Type B pancreatic cell (in vitro differentiated cells): ENCODE data around the gene KIF26B. TPM values are rescaled to one million over a fixed set of nuclear protein-coding genes. Genes with fewer than 3 reads are reported as not detected.

Source experiments
- DNase-seq: peaks from one replicate; pipeline ENCODE4 v3.0.0; 2021; ENCODE audit warnings: mixed read lengths; ENCODE audit not compliant: unreplicated experiment; ENCODE audit errors: extremely low spot score
- H3K27ac Mint-ChIP-seq: 2 replicates; pipeline ENCODE4 v1.8.0; 2021; ENCODE audit warnings: mild to moderate bottlenecking, mixed read lengths
- H3K27me3 Mint-ChIP-seq: 2 replicates; pipeline ENCODE4 v1.8.0; 2021; ENCODE audit warnings: mixed read lengths
- H3K36me3 Mint-ChIP-seq: 2 replicates; pipeline ENCODE4 v1.8.0; 2021; ENCODE audit warnings: mixed read lengths
- H3K4me1 Mint-ChIP-seq: one replicate; pipeline ENCODE4 v1.8.0; 2021; ENCODE audit warnings: mixed read lengths; ENCODE audit not compliant: unreplicated experiment
- H3K4me3 Mint-ChIP-seq: 2 replicates; pipeline ENCODE4 v1.8.0; 2021; ENCODE audit warnings: mild to moderate bottlenecking, mixed read lengths
- H3K9me3 Mint-ChIP-seq: 2 replicates; pipeline ENCODE4 v1.8.0; 2021; ENCODE audit warnings: mixed read lengths
- total RNA-seq: library from RNA; stranded (reverse); gene quantifications from 2 replicates; pipeline ENCODE4 v1.2.1, GENCODE V29; 2021; ENCODE audit warnings: low replicate concordance
- TF ChIP-seq, protein P1 (sequence below): fragments of 200-600 bp; sonication (generic); conservative IDR thresholded peaks from 2 replicates; pipeline ENCODE4 v1.5.0; 2021; ENCODE audit warnings: antibody characterized with exemption, mild to moderate bottlenecking

KIF26B gene
- total RNA-seq, 1 donor from 2014 or later, result 22.1 TPM

DNA sequence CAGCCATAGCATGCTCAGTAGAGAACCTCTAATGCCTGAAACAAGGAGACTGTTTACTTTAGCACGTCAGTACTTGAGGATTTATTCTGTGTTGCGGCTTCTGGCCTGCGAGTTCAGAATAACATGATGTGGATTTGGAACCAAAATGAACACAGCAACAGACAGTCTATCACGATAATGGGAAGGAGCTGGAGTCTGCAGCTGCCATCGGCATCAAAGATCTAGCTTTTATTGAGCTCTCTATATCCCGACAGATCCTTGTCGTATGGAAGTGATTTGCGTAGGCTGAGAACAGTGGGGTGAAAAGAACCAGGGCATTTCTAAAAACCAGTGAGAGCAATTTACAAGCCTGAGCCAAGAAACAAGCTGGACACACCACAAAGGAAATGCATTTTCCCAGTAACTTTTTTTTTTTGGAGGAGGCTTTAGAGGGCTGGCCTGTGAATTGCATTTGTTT lies 294.2 kb downstream of the KIF26B start:
- Mint-ChIP-seq H3K9me3 (no peaks in the 10 kb centered on the region), H3K4me1 (peaks cover 22% of the 10 kb centered on the region), H3K36me3 (peaks cover 4% of the 10 kb centered on the region), H3K27ac (no peak overlapping the region), H3K4me3 (no peak overlapping the region), H3K27me3 (peaks cover 3% of the 10 kb centered on the region)
- TF ChIP-seq, protein P1, sequence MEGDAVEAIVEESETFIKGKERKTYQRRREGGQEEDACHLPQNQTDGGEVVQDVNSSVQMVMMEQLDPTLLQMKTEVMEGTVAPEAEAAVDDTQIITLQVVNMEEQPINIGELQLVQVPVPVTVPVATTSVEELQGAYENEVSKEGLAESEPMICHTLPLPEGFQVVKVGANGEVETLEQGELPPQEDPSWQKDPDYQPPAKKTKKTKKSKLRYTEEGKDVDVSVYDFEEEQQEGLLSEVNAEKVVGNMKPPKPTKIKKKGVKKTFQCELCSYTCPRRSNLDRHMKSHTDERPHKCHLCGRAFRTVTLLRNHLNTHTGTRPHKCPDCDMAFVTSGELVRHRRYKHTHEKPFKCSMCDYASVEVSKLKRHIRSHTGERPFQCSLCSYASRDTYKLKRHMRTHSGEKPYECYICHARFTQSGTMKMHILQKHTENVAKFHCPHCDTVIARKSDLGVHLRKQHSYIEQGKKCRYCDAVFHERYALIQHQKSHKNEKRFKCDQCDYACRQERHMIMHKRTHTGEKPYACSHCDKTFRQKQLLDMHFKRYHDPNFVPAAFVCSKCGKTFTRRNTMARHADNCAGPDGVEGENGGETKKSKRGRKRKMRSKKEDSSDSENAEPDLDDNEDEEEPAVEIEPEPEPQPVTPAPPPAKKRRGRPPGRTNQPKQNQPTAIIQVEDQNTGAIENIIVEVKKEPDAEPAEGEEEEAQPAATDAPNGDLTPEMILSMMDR, result no peak
- DNase-seq, result no peak

DNA sequence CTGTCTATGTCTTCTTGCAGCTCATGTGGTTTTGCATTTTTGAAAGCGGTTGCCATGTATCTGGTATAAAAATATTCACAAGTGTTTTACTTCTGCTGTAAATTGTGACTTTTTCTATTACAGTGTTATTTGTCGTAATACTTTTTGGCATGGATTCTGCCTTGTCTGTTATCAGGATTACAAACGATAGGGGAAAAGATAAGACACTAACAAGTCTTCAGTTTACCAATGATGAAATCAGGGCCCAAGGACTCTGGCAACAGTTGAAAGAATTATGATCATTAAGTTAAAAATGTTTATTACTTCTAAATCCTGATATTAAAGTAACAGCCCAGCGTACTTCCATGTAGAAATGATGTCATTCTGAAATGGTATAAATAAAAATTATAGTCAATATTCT lies 298.8 kb downstream of the KIF26B start:
- TF ChIP-seq, protein P1, result no peak
- no peaks in the 10 kb centered on the region for H3K27me3 Mint-ChIP-seq
- no peaks in the 10 kb centered on the region for H3K9me3 Mint-ChIP-seq
- no peaks in the 10 kb centered on the region for H3K36me3 Mint-ChIP-seq
- DNase-seq, result no peak
- peaks cover 10% of the 10 kb centered on the region for H3K4me1 Mint-ChIP-seq
- H3K4me3 Mint-ChIP-seq, result no peak overlapping the region
- H3K27ac Mint-ChIP-seq, result no peak overlapping the region

GRCh38 chr1:245454051-245454450 lies 299.3 kb downstream of the KIF26B start:
- DNase-seq, result no peak
- no peaks in the 10 kb centered on the region for H3K36me3 Mint-ChIP-seq
- TF ChIP-seq, protein P1, result no peak
- H3K9me3 Mint-ChIP-seq, result no peaks in the 10 kb centered on the region
- H3K27ac Mint-ChIP-seq, result no peak overlapping the region
- H3K27me3 Mint-ChIP-seq, result no peaks in the 10 kb centered on the region
- peaks cover 11% of the 10 kb centered on the region for H3K4me1 Mint-ChIP-seq
- H3K4me3 Mint-ChIP-seq, result no peak overlapping the region

DNA sequence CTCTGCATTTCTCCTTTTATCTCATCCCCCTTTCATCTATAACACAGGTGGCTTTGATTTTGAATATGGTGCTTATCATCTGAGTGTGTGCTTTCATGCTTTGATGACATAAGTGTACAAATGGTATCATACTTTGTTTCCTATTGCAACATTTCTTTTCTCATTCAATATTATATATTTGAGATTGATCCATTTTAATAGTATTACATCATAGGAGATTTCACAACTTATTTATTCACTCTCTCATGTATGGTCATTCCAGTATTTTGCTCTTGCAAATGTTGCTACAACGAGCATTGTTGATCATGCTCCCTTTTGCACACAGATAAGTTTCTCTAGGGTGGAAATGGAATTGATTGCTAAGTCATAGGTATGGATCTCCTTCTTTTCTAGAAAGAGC lies 302.8 kb downstream of the KIF26B start:
- no peaks in the 10 kb centered on the region for H3K9me3 Mint-ChIP-seq

GRCh38 chr1:245458234-245458633 lies 303.4 kb downstream of the KIF26B start:
- H3K9me3 Mint-ChIP-seq, result no peaks in the 10 kb centered on the region
- no peak overlapping the region for H3K4me3 Mint-ChIP-seq
- H3K27ac Mint-ChIP-seq, result no peak overlapping the region
- H3K27me3 Mint-ChIP-seq, result peaks cover 7% of the 10 kb centered on the region
- no peak for DNase-seq
- TF ChIP-seq, protein P1, result no peak
- peaks cover 5% of the 10 kb centered on the region for H3K4me1 Mint-ChIP-seq
- H3K36me3 Mint-ChIP-seq, result no peaks in the 10 kb centered on the region

More for the DNA sequence above, 302.8 kb downstream of the KIF26B start:
- H3K27ac Mint-ChIP-seq, result no peak overlapping the region
- TF ChIP-seq, protein P1, result no peak
- no peaks in the 10 kb centered on the region for H3K36me3 Mint-ChIP-seq
- H3K4me1 Mint-ChIP-seq, result peaks cover 5% of the 10 kb centered on the region
- no peak overlapping the region for H3K4me3 Mint-ChIP-seq
- no peak for DNase-seq
- peaks cover 7% of the 10 kb centered on the region for H3K27me3 Mint-ChIP-seq

- Mint-ChIP-seq H3K9me3 (no peaks in the 10 kb centered on the region), H3K36me3 (no peaks in the 10 kb centered on the region), H3K4me1 (peaks cover 5% of the 10 kb centered on the region), H3K4me3 (no peak overlapping the region), H3K27ac (no peak overlapping the region), H3K27me3 (peaks cover 7% of the 10 kb centered on the region)
- TF ChIP-seq, protein P1, result no peak
- no peak for DNase-seq
Observed at GRCh38 chr1:245458761-245459174, 304.0 kb downstream of the KIF26B start.
